ENCODE results near the gene UCP1.

The UCP1 gene

GRCh38 chr4:140609548-140610425 is 41.0 kb upstream of the UCP1 start:
- DNase-seq (ENCODE audit: low read depth): peak; percentile 10

GRCh38 chr4:140607852-140608251 is 39.1 kb upstream of the UCP1 start:
- DNase-seq (ENCODE audit: low read depth): no peak
- no peak overlapping the region for H3K4me3 ChIP-seq (ENCODE audit: control insufficient read depth, low read depth, low read length)
- TF ChIP-seq CTCF (IDR thresholded peaks at IDR 0.05; ENCODE audit: control insufficient read depth, insufficient read depth, low read depth, low read length, missing control alignments): no peak

More at GRCh38 chr4:140609548-140610425, 41.0 kb upstream of the UCP1 start:
- no peak overlapping the region for H3K4me3 ChIP-seq (ENCODE audit: control insufficient read depth, low read depth, low read length)
- peak; percentile 58 for TF ChIP-seq CTCF (IDR thresholded peaks at IDR 0.05; ENCODE audit: control insufficient read depth, insufficient read depth, low read depth, low read length, missing control alignments)

- DNase-seq (ENCODE audit: low read depth): no peak
- no peak overlapping the region for H3K4me3 ChIP-seq (ENCODE audit: control insufficient read depth, low read depth, low read length)
- TF ChIP-seq CTCF (IDR thresholded peaks at IDR 0.05; ENCODE audit: control insufficient read depth, insufficient read depth, low read depth, low read length, missing control alignments): no peak
Measured at GRCh38 chr4:140604544-140604943, 35.8 kb upstream of the UCP1 start.

GRCh38 chr4:140603286-140603685 is 34.5 kb upstream of the UCP1 start:
- TF ChIP-seq CTCF (IDR thresholded peaks at IDR 0.05; ENCODE audit: control insufficient read depth, insufficient read depth, low read depth, low read length, missing control alignments): no peak
- H3K4me3 ChIP-seq (ENCODE audit: control insufficient read depth, low read depth, low read length): no peak overlapping the region
- no peak for DNase-seq (ENCODE audit: low read depth)

GRCh38 chr4:140602714-140603113 is 34.0 kb upstream of the UCP1 start:
- no peak overlapping the region for H3K4me3 ChIP-seq (ENCODE audit: control insufficient read depth, low read depth, low read length)
- DNase-seq (ENCODE audit: low read depth): no peak
- no peak for TF ChIP-seq CTCF (IDR thresholded peaks at IDR 0.05; ENCODE audit: control insufficient read depth, insufficient read depth, low read depth, low read length, missing control alignments)

GRCh38 chr4:140600408-140600807 is 31.6 kb upstream of the UCP1 start:
- no peak for TF ChIP-seq CTCF (IDR thresholded peaks at IDR 0.05; ENCODE audit: control insufficient read depth, insufficient read depth, low read depth, low read length, missing control alignments)
- DNase-seq (ENCODE audit: low read depth): no peak
- H3K4me3 ChIP-seq (ENCODE audit: control insufficient read depth, low read depth, low read length): no peak overlapping the region

Data from AG09309 (cell line).